ENCODE data around the gene GASK1A. TPM values are rescaled to one million over a fixed set of nuclear protein-coding genes. Genes with fewer than 3 reads are reported as not detected.

GASK1A gene
- total and polyA plus RNA-seq, 2 experiments from 2014 or later: 2.6 to 11.1 TPM

DNA sequence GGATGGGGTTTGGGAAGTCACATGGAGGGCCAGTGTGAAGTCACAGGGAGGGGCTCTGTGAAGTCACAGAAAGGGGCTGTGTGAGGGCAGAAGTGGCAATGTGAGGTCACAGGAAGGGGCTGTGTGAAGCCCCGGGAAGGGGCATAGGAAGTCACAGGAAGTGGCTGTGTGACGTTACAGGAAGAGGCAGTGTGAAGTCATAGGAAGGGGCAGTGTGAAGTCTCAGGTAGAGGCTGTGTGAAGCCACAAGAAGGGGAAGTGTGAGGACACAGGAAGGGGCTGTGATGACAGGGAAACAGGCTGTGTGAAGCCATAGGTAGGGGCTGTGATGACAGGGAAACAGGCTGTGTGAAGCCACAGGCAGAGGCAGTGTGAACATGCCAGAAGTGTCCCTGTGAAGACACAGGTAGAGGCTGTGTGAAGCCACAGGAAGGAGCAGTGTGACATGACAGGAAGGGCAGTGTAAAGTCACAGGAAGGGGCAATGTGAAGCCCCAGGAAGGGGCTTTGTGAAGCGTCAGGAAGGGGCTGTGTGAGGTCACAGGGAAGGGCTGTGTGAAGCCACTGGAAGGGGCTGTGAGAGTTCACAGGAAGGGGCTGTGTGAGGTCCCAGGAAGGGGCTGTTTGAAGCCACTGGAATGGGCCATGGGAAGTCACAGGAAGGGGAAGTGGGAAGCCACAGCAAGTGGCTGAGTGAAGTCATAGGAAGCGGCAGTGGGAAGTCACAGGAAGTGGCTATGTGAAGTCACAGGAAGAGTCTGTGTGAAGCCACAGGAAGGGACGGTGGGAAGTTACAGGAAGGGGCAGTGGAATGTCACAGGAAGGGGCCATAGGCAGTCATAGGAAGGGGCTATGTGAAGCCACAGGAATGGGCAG is 37.1 kb downstream of the GASK1A start:
- TF ChIP-seq, protein P1, sequence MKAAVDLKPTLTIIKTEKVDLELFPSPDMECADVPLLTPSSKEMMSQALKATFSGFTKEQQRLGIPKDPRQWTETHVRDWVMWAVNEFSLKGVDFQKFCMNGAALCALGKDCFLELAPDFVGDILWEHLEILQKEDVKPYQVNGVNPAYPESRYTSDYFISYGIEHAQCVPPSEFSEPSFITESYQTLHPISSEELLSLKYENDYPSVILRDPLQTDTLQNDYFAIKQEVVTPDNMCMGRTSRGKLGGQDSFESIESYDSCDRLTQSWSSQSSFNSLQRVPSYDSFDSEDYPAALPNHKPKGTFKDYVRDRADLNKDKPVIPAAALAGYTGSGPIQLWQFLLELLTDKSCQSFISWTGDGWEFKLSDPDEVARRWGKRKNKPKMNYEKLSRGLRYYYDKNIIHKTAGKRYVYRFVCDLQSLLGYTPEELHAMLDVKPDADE (IDR thresholded peaks at IDR 0.05): no peak
- TF ChIP-seq, protein P2, sequence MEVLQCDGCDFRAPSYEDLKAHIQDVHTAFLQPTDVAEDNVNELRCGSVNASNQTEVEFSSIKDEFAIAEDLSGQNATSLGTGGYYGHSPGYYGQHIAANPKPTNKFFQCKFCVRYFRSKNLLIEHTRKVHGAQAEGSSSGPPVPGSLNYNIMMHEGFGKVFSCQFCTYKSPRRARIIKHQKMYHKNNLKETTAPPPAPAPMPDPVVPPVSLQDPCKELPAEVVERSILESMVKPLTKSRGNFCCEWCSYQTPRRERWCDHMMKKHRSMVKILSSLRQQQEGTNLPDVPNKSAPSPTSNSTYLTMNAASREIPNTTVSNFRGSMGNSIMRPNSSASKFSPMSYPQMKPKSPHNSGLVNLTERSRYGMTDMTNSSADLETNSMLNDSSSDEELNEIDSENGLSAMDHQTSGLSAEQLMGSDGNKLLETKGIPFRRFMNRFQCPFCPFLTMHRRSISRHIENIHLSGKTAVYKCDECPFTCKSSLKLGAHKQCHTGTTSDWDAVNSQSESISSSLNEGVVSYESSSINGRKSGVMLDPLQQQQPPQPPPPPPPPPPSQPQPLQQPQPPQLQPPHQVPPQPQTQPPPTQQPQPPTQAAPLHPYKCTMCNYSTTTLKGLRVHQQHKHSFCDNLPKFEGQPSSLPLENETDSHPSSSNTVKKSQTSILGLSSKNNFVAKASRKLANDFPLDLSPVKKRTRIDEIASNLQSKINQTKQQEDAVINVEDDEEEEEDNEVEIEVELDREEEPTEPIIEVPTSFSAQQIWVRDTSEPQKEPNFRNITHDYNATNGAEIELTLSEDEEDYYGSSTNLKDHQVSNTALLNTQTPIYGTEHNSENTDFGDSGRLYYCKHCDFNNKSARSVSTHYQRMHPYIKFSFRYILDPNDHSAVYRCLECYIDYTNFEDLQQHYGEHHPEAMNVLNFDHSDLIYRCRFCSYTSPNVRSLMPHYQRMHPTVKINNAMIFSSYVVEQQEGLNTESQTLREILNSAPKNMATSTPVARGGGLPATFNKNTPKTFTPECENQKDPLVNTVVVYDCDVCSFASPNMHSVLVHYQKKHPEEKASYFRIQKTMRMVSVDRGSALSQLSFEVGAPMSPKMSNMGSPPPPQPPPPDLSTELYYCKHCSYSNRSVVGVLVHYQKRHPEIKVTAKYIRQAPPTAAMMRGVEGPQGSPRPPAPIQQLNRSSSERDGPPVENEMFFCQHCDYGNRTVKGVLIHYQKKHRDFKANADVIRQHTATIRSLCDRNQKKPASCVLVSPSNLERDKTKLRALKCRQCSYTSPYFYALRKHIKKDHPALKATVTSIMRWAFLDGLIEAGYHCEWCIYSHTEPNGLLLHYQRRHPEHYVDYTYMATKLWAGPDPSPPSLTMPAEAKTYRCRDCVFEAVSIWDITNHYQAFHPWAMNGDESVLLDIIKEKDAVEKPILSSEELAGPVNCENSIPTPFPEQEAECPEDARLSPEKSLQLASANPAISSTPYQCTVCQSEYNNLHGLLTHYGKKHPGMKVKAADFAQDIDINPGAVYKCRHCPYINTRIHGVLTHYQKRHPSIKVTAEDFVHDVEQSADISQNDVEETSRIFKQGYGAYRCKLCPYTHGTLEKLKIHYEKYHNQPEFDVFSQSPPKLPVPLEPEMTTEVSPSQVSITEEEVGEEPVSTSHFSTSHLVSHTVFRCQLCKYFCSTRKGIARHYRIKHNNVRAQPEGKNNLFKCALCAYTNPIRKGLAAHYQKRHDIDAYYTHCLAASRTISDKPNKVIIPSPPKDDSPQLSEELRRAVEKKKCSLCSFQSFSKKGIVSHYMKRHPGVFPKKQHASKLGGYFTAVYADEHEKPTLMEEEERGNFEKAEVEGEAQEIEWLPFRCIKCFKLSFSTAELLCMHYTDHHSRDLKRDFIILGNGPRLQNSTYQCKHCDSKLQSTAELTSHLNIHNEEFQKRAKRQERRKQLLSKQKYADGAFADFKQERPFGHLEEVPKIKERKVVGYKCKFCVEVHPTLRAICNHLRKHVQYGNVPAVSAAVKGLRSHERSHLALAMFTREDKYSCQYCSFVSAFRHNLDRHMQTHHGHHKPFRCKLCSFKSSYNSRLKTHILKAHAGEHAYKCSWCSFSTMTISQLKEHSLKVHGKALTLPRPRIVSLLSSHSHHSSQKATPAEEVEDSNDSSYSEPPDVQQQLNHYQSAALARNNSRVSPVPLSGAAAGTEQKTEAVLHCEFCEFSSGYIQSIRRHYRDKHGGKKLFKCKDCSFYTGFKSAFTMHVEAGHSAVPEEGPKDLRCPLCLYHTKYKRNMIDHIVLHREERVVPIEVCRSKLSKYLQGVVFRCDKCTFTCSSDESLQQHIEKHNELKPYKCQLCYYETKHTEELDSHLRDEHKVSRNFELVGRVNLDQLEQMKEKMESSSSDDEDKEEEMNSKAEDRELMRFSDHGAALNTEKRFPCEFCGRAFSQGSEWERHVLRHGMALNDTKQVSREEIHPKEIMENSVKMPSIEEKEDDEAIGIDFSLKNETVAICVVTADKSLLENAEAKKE (CRISPR knock-in tag; IDR thresholded peaks at IDR 0.05): no peak
- TF ChIP-seq ZNF331 (CRISPR knock-in tag; IDR thresholded peaks at IDR 0.05; ENCODE audit: low read depth): no peak
- TF ChIP-seq STAT1 (IDR thresholded peaks at IDR 0.05; ENCODE audit: unreplicated experiment): no peak
- TF ChIP-seq NANOG (IDR thresholded peaks at IDR 0.05; ENCODE audit: borderline replicate concordance): no peak
- TF ChIP-seq, protein P3, sequence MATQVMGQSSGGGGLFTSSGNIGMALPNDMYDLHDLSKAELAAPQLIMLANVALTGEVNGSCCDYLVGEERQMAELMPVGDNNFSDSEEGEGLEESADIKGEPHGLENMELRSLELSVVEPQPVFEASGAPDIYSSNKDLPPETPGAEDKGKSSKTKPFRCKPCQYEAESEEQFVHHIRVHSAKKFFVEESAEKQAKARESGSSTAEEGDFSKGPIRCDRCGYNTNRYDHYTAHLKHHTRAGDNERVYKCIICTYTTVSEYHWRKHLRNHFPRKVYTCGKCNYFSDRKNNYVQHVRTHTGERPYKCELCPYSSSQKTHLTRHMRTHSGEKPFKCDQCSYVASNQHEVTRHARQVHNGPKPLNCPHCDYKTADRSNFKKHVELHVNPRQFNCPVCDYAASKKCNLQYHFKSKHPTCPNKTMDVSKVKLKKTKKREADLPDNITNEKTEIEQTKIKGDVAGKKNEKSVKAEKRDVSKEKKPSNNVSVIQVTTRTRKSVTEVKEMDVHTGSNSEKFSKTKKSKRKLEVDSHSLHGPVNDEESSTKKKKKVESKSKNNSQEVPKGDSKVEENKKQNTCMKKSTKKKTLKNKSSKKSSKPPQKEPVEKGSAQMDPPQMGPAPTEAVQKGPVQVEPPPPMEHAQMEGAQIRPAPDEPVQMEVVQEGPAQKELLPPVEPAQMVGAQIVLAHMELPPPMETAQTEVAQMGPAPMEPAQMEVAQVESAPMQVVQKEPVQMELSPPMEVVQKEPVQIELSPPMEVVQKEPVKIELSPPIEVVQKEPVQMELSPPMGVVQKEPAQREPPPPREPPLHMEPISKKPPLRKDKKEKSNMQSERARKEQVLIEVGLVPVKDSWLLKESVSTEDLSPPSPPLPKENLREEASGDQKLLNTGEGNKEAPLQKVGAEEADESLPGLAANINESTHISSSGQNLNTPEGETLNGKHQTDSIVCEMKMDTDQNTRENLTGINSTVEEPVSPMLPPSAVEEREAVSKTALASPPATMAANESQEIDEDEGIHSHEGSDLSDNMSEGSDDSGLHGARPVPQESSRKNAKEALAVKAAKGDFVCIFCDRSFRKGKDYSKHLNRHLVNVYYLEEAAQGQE (IDR thresholded peaks at IDR 0.05; ENCODE audit: unreplicated experiment): no peak
- no peak for TF ChIP-seq POLR2AphosphoS5 (IDR thresholded peaks at IDR 0.05; ENCODE audit: low read depth)
- TF ChIP-seq ZNF114 (CRISPR knock-in tag; IDR thresholded peaks at IDR 0.05): no peak
- TF ChIP-seq CREB1 (CRISPR knock-in tag; IDR thresholded peaks at IDR 0.05; ENCODE audit: low read depth): no peak
- TF ChIP-seq EZH2 (IDR thresholded peaks at IDR 0.05; ENCODE audit: low read depth, unreplicated experiment): no peak
- no peak for TF ChIP-seq EZH2phosphoT487 (IDR thresholded peaks at IDR 0.05; ENCODE audit: unreplicated experiment)
- TF ChIP-seq, protein P4, sequence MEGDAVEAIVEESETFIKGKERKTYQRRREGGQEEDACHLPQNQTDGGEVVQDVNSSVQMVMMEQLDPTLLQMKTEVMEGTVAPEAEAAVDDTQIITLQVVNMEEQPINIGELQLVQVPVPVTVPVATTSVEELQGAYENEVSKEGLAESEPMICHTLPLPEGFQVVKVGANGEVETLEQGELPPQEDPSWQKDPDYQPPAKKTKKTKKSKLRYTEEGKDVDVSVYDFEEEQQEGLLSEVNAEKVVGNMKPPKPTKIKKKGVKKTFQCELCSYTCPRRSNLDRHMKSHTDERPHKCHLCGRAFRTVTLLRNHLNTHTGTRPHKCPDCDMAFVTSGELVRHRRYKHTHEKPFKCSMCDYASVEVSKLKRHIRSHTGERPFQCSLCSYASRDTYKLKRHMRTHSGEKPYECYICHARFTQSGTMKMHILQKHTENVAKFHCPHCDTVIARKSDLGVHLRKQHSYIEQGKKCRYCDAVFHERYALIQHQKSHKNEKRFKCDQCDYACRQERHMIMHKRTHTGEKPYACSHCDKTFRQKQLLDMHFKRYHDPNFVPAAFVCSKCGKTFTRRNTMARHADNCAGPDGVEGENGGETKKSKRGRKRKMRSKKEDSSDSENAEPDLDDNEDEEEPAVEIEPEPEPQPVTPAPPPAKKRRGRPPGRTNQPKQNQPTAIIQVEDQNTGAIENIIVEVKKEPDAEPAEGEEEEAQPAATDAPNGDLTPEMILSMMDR (conservative IDR thresholded peaks at IDR 0.05; ENCODE audit: low read depth in 2 of 2): no peak
- no peak for TF ChIP-seq JUNB (IDR thresholded peaks at IDR 0.05; ENCODE audit: unreplicated experiment)
- Histone ChIP-seq H3K79me2 (replicated peaks; ENCODE audit: insufficient read depth) (no peaks in the 10 kb centered on the region), H3F3A (replicated peaks; ENCODE audit: low read depth) (no peaks in the 10 kb centered on the region), H3K4me1 (ENCODE audit: insufficient read depth) (no peaks in the 10 kb centered on the region), H3K27ac (ENCODE audit: low read depth) (no peak overlapping the region), H4K20me1 (replicated peaks; ENCODE audit: insufficient read depth) (no peaks in the 10 kb centered on the region), H3K36me3 (ENCODE audit: insufficient read depth) (no peaks in the 10 kb centered on the region), H3K27me3 (ENCODE audit: insufficient read depth) (no peaks in the 10 kb centered on the region), H3K4me2 (no peak overlapping the region), H3K9me2 (ENCODE audit: insufficient read depth) (no peaks in the 10 kb centered on the region), H2AFZ (no peak overlapping the region), H3K4me3 (no peak overlapping the region)
- H3K4me3 Mint-ChIP-seq: no peak overlapping the region
- no peaks in the 10 kb centered on the region for H3K36me3 Mint-ChIP-seq (ENCODE audit: low read depth)
- ATAC-seq (no peak), DNase-seq (ENCODE audit: low spot score) (no peak)
- H3K4me1 Mint-ChIP-seq: no peaks in the 10 kb centered on the region
- peaks cover 2% of the 10 kb centered on the region; the same call in 2 of the 3 replicates for H3K9me3 Mint-ChIP-seq
- H3K27ac Mint-ChIP-seq: no peak overlapping the region
- H3K27me3 Mint-ChIP-seq (ENCODE audit: insufficient read depth, low read depth, poor library complexity): no peaks in the 10 kb centered on the region

Data from GM23338 (cell line).